Mucosa of stomach (tissue), 1 donor: ENCODE data around the gene TLE3.

Experiments
- H3K27me3 ChIP-seq: one replicate; pipeline ENCODE4 v1.7.0; 2013; ENCODE audit warnings: mild to moderate bottlenecking, low read length; ENCODE audit not compliant: control insufficient read depth, insufficient read depth
- H3K36me3 ChIP-seq: one replicate; pipeline ENCODE4 v1.7.0; 2013; ENCODE audit warnings: low read length; ENCODE audit not compliant: control insufficient read depth, insufficient read depth
- H3K4me1 ChIP-seq: one replicate; pipeline ENCODE4 v1.7.0; 2013; ENCODE audit warnings: mild to moderate bottlenecking, low read length; ENCODE audit not compliant: control insufficient read depth, insufficient read depth
- H3K4me3 ChIP-seq: one replicate; pipeline ENCODE4 v1.7.0; 2013; ENCODE audit warnings: low read length
- H3K9ac ChIP-seq: one replicate; pipeline ENCODE4 v1.7.0; 2013; ENCODE audit warnings: mild to moderate bottlenecking, low read length, moderate library complexity
- H3K9me3 ChIP-seq: one replicate; pipeline ENCODE4 v1.7.0; 2013; ENCODE audit warnings: mild to moderate bottlenecking, low read length, moderate library complexity; ENCODE audit not compliant: control insufficient read depth
- donor health status: Pancreatic carcinoma.

The TLE3 gene

DNA sequence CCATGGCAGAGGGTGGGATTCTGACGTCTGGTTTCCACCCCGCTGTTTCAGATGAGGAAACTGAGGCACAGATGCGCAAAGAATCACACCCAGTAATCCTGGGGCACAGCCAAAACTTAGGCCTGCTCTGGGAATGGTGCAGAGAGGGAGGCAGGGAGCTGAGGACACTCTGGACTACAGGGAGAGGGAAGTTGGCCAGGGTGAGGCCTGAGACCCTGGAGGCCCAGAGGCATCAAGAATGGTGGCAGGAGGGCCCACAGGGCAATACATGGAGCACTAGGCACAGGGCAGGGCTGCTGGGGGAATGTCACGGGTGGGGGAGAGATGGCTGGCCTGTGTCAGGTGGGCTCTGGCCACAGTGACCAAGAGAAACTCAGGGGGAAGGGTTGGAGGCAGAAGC, 63.6 kb downstream of the TLE3 start:
- Histone ChIP-seq H3K4me3 (no peak overlapping the region), H3K9ac (no peak overlapping the region), H3K4me1 (no peaks in the 10 kb centered on the region), H3K9me3 (no peaks in the 10 kb centered on the region), H3K27me3 (peaks cover 15% of the 10 kb centered on the region), H3K36me3 (no peaks in the 10 kb centered on the region)

DNA sequence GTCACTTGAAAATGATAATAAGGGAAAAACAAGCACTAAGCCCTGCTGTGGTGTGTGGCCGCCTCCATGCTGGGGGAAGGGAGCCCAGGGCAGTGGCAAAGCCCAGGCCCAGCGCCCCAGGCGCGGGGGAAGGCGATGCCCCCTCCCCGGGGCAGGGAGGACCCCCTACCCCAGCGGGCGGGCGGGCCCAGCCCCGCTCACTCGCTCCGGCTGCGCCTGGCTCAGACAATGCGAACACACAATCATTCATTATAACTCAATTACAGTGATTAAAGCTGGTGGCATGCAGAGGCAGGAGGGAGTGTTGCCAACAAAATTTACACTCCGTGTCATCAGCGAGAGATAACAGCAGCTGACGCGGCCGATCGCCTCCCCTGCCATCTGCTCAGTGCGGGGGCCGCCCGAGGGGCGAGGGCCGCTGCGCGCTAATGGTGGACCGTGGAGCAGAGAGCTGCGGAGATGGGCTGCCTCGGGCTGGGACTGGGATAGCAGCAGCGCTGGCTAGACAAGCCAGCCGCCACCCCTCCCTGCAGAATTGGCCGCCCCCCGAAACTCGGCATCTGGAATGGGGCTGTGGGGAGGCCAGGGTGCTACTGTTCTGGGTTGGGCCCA, 64.1 kb downstream of the TLE3 start:
- no peaks in the 10 kb centered on the region for H3K4me1 ChIP-seq
- H3K9ac ChIP-seq, result no peak overlapping the region
- no peak overlapping the region for H3K4me3 ChIP-seq
- H3K36me3 ChIP-seq, result no peaks in the 10 kb centered on the region
- peaks cover 15% of the 10 kb centered on the region for H3K27me3 ChIP-seq
- no peaks in the 10 kb centered on the region for H3K9me3 ChIP-seq

DNA sequence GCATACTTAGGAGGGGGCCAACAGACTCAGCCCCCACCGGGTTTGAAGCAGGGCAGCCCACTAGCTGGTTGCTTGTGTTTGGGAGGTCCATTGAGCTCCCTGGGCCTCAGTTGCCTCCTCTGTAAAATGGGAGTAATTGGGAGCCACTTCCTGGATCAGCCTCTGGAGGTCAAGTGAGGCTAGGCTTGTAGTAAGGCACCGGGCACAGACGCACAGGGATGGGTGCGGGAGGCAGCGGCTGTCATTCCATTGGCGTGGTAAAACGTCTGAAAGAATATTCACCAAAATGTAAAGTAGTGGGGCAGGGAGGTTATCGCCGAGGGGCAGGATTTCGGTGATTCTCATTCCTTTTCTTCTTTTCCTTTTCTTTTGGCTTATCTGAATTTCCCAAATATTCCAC, 64.6 kb downstream of the TLE3 start:
- Histone ChIP-seq H3K9ac (no peak overlapping the region), H3K4me1 (no peaks in the 10 kb centered on the region), H3K4me3 (no peak overlapping the region), H3K27me3 (peaks cover 15% of the 10 kb centered on the region), H3K9me3 (no peaks in the 10 kb centered on the region), H3K36me3 (no peaks in the 10 kb centered on the region)

DNA sequence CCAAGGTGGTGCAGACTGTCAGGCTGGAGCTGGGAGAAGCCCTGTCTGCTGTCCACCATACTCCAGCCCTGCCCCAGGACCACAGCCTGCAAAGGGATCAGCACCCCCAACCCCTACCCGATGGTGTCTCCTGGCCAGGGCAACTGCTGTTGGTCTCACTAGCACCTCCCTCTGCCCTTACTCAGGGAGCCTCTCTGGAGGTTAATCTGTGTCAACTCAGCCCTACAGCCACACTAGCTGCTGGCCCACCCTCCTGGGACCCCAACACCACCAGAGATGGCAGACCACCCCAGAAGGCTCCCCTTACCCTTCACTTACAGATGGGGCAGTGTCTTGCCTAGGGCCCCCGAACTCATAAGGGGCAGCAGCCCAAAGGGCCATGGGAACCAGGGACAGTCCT, 65.2 kb downstream of the TLE3 start:
- no peaks in the 10 kb centered on the region for H3K9me3 ChIP-seq
- no peak overlapping the region for H3K9ac ChIP-seq
- H3K4me1 ChIP-seq, result no peaks in the 10 kb centered on the region
- no peaks in the 10 kb centered on the region for H3K36me3 ChIP-seq
- H3K4me3 ChIP-seq, result no peak overlapping the region
- peaks cover 15% of the 10 kb centered on the region for H3K27me3 ChIP-seq

DNA sequence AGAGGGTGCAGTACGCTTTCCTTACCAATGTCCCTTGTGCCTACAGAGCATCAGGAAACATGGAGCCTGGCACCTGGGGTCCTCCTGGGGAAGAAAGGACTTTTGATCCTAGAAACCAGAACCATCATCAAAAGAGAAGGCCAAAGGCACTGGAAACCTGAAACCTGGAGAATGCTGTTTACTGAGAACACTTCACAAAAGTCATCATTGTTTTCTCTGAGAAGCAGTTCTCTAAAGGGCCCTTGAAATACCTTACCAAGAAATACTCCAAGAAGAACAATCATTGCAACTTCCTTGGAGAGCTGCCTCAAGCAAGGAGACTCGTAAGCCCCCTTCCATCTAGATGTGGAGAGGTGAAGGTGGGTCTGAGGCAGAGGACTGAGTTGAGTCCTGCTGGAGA, 66.0 kb downstream of the TLE3 start:
- no peaks in the 10 kb centered on the region for H3K4me1 ChIP-seq
- no peaks in the 10 kb centered on the region for H3K36me3 ChIP-seq
- H3K9ac ChIP-seq, result no peak overlapping the region
- no peaks in the 10 kb centered on the region for H3K9me3 ChIP-seq
- no peak overlapping the region for H3K4me3 ChIP-seq
- peaks cover 15% of the 10 kb centered on the region for H3K27me3 ChIP-seq

DNA sequence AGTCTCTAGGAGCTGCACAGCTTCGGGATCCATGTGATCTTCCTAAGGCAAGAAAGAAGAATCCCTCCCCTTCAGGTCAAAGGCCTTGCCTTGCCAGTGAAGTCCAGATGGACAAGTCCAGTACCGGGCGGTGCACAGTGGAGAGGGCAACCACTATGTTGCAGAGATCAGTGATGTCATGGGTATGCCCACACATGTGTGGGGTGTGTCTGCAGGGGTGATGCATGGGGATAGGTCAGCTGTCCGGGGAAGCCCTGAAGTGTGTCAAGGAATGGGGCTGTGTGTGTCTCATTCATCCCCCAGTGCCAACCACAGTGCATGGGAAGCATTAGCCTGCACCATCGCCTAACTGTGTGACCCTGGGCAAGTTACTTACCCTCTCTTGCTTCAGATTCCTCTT, 66.5 kb downstream of the TLE3 start:
- Histone ChIP-seq H3K4me3 (no peak overlapping the region), H3K9ac (no peak overlapping the region), H3K36me3 (no peaks in the 10 kb centered on the region), H3K9me3 (no peaks in the 10 kb centered on the region), H3K4me1 (no peaks in the 10 kb centered on the region), H3K27me3 (peaks cover 15% of the 10 kb centered on the region)

DNA sequence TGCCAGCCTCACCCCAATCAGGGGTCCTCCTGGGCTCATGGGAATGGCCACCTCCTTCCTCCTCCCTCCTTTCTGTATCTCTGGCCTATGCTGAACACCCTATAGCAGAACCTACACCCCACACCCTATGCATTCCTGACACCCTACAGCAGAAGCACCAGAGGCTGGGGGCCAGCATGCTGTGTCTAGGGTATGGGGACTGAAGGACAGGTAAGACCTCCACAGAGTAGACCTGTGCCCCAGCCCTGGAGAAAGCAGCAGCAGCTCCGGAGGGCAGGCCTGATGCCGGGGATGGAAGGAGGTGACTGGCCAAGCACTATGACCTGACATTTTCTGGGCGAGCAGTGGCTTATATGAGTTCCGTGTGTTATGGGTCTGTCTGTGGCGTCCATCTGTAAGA, 66.9 kb downstream of the TLE3 start:
- no peaks in the 10 kb centered on the region for H3K4me1 ChIP-seq
- H3K4me3 ChIP-seq, result no peak overlapping the region
- no peak overlapping the region for H3K9ac ChIP-seq
- H3K36me3 ChIP-seq, result no peaks in the 10 kb centered on the region
- H3K27me3 ChIP-seq, result peaks cover 15% of the 10 kb centered on the region
- H3K9me3 ChIP-seq, result no peaks in the 10 kb centered on the region

DNA sequence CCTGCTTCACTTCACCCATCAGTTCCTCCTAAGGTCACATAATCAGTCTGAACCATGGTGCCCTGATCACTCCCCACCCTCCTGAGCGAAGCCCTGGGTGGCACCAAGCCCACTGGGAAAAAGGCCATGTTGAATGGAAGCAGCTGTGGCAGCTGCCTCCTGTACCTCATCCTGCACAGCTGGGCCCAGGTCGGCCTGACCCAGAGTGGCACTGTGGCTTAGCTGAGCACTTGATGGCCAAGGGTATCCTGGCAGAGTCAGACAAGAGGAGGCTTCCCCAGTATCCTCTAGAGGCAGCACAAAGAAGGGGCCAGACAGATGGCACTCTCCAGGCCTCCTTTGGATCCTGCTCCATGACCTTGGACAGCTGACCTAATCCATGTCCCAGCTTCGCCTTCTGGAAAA, 68.4 kb downstream of the TLE3 start:
- Histone ChIP-seq H3K9me3 (no peaks in the 10 kb centered on the region), H3K36me3 (no peaks in the 10 kb centered on the region), H3K4me1 (no peaks in the 10 kb centered on the region), H3K9ac (no peak overlapping the region), H3K27me3 (peaks cover 20% of the 10 kb centered on the region), H3K4me3 (no peak overlapping the region)

DNA sequence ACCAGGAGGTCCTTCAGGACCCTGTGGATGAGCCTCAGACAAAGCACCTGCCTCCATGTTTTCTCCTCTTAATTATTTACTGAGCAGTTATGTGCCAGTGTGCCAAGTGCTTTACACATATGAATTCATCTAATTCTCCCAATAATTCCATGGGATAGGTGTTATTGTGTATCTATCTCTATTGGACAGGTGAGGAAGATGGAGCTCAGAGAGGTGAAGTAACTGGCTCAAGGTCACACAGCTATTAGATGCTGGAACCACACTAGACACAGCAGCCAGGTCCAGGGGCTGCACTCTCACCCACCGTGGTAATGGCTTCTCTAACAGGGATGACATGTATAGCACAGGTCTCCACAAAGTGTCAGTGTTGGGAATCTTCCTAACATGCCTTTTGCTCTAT, 70.2 kb downstream of the TLE3 start:
- Histone ChIP-seq H3K4me1 (peaks cover 12% of the 10 kb centered on the region), H3K27me3 (peaks cover 16% of the 10 kb centered on the region), H3K4me3 (no peak overlapping the region), H3K36me3 (no peaks in the 10 kb centered on the region), H3K9ac (no peak overlapping the region), H3K9me3 (no peaks in the 10 kb centered on the region)

DNA sequence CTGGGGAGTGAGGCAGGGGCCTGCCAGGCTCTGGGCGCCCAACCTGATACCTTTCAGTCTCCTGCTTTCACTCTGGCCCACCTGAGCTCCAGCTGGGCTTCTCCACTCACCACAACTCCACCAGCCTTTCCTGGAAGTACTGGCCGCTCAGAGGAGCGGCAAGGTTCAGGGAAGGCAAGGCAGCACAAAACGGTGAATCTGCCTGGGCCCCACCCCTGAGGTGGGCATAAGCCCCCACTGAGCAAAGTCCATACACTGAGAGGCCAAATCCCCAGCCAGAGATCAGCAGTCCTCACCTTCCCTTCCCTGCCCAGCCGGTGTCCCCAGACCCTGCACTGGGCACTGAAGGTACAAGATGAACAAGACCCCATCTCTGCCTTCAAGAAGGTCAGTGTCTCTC, 70.7 kb downstream of the TLE3 start:
- Histone ChIP-seq H3K4me1 (peaks cover 12% of the 10 kb centered on the region), H3K36me3 (no peaks in the 10 kb centered on the region), H3K9me3 (no peaks in the 10 kb centered on the region)

DNA sequence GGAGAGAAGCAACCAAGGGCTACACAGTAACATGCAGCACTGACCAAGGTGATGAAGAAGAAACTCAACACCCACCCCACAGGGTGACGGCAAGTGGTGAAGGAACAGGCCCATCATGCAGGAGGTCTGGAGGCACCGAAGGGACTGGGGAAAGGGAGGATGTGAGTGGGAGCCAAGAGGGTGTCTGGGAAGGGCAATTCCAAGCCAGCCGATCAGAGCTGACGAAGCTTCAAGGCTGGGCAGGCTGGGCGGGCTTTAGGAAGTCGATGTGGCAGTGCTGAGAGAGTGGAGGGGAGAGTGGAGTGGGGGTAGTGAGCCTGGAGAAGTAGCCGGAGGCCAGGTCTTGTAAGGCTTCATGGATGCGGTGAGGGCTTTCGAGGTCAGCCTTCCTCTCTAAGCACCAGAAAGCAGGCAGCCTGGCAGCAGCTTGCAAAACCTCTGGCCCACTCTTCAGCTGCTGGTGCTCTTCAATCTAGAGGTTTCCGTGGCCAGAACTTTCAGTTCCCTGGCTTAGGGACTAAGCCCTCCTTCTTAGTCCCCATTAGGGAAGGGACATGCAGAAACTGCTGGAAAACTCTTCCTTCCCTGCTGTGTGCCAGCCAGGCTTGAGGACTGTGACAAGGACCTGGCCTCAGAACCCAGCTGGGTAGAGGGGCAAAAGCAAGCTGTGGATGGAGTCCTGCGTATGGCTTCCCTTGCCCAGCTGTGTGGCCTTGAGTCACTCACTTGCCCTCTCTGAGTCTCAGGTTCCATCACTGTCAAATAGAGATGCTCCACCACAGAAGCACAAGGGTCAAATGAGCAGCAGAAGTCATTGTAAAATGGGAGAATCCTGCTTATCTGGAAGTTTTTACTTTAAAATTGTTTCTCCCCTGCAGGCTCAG, 72.1 kb downstream of the TLE3 start:
- H3K4me1 ChIP-seq, result peaks cover 12% of the 10 kb centered on the region
- no peak overlapping the region for H3K9ac ChIP-seq
- no peaks in the 10 kb centered on the region for H3K9me3 ChIP-seq
- peaks cover 14% of the 10 kb centered on the region for H3K27me3 ChIP-seq
- no peak overlapping the region for H3K4me3 ChIP-seq
- no peaks in the 10 kb centered on the region for H3K36me3 ChIP-seq

More for the DNA sequence above, 70.7 kb downstream of the TLE3 start:
- peaks cover 14% of the 10 kb centered on the region for H3K27me3 ChIP-seq
- no peak overlapping the region for H3K9ac ChIP-seq
- no peak overlapping the region for H3K4me3 ChIP-seq

DNA sequence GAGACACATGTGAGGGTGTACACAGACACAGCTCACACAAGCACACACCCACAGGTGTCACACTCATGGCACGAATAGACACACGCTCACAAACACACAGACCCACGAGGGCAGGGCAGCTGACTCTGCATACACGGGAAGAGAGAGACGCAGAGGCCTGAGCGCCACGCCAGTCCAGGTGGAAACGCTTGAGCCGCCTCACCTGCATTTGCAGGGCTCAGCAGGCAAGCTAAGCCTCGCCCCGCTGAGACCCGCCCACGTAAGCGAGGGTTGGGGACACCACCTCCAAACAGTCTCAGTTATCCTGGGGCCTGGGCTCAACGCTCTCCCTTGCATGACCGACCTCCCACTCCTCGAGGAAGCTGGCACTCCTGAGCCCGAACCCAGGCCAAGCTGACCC, 73.2 kb downstream of the TLE3 start:
- Histone ChIP-seq H3K27me3 (peaks cover 14% of the 10 kb centered on the region), H3K9ac (no peak overlapping the region), H3K9me3 (no peaks in the 10 kb centered on the region), H3K4me3 (no peak overlapping the region), H3K4me1 (peaks cover 12% of the 10 kb centered on the region), H3K36me3 (no peaks in the 10 kb centered on the region)
